HCEC 1CT (cell line): Measurements from ENCODE around the gene C11orf52.

Experiments
- DNase-seq: peaks from one replicate; pipeline ENCODE4 v3.0.0-alpha.2; 2017

Gene C11orf52

DNA sequence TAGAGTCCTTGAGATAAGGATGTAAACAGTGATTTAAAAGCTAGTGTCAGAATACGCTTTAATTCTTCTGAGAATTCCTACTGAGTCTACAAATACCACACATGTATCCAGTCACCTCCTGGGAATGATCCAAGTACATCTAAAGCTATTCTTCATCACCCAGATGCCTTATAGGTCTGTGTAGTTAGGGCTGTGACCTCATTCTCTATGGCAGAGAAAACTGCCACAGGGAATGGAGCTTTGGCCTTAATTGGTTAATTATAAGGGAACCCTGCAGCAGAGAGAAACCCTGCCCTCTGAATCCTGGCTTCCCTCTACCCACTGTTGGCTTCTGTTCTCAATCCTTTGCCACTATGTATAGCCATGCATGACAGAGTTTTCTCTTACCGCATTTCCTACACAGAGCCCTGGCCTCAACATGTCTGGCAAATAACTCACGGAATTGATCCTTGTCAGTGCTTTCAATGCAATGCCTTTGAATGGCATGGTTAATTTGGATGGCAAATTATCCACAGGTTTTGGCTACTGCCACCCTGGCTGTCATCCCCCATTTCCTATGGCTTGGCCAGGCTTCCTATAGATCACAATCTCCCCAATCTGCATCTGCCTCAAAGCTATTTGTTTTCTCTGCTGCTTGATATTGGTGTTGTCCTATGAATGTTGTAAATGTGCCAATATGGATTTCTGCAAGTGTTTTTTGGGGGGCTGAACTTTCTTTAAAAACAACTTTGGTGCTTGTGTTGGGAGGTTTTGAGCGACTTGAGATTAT is 21.3 kb downstream of the C11orf52 start:
- peak; percentile 89 for DNase-seq

- no peak for DNase-seq
Observed at GRCh38 chr11:111941963-111942362, 23.2 kb downstream of the C11orf52 start.

GRCh38 chr11:111942829-111943228 is 24.1 kb downstream of the C11orf52 start:
- DNase-seq, result peak; percentile 71

- DNase-seq, result peak; percentile 74
Observed at GRCh38 chr11:111944139-111944538, 25.4 kb downstream of the C11orf52 start.

DNA sequence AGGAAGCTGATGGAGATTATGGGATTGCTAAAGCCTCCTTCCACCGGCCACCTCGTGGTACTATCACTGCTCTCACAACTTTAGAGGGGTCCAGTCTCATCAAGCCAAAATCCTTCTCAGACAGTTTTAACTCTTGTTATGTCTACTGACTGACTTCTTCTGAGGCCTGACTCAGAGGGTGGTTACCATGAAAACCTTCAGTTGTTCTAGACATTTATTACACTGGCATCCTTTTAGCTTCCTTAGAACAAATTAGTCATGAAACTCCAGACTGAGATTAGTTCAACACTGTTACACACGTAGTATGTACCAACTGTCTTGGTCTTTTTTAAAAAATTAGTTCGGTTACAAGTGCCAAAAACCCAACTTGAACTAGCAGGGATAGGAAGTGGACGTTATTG is 25.9 kb downstream of the C11orf52 start:
- DNase-seq, result peak; percentile 92

GRCh38 chr11:111945198-111945597 is 26.5 kb downstream of the C11orf52 start:
- DNase-seq, result no peak

DNA sequence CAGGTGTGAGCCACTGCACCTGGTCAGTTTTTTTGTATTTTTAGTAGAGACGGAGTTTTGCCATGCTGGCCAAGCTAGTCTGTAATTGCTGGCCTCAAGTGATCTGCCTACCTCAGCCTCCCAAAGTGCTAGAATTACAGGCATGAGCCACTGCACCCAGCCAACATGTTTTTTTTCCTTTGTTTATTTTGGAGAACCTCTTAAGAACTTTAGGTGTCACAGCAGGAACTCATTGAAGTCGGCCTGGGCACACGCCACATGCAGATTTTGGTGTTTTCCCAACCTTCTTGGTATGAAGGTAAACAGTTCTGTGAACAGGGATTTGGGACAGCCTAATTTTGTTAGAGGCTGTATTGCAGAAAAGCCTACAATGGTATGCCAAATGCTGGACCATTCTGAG is 27.8 kb downstream of the C11orf52 start:
- no peak for DNase-seq

- no peak for DNase-seq
Observed at GRCh38 chr11:111947143-111947542, 28.4 kb downstream of the C11orf52 start.

GRCh38 chr11:111949519-111950426 is 31.1 kb downstream of the C11orf52 start:
- no peak for DNase-seq

DNA sequence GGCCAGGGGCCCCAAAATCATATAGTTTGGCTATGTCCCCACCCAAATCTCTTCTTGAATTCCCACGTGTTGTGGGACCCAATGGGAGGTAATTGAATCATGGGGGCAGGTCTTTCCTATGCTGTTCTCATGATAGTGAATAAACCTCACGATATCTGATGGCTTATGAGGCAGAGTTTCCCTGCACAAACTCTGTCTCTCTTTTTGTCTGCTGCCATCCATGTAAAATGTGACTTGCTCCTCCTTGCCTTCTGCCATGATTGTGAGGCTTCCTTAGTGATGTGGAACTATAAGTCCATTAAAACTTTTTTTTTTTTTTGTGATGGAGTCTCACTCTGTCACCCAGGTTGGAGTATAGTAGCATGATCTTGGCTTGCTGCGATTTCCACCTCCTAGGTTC is 32.9 kb downstream of the C11orf52 start:
- no peak for DNase-seq

DNA sequence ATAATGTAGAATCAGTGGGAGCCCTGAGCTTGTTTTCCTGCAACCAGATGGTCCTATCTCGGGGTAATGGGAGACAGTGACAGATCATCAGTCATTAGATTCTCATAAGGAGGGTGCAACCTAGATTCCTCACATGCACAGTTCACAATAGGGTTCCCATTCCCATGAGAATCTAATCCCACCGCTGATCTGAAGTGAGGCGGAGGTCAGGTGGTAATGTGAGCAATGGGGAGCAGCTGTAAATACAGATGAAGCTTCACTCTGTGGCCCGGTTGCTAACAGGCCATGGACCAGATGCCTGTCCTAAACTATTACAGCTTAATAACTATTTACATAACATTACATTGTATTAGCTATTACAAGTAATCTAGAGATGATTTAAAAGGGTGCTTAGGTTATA is 35.4 kb downstream of the C11orf52 start:
- no peak for DNase-seq

DNA sequence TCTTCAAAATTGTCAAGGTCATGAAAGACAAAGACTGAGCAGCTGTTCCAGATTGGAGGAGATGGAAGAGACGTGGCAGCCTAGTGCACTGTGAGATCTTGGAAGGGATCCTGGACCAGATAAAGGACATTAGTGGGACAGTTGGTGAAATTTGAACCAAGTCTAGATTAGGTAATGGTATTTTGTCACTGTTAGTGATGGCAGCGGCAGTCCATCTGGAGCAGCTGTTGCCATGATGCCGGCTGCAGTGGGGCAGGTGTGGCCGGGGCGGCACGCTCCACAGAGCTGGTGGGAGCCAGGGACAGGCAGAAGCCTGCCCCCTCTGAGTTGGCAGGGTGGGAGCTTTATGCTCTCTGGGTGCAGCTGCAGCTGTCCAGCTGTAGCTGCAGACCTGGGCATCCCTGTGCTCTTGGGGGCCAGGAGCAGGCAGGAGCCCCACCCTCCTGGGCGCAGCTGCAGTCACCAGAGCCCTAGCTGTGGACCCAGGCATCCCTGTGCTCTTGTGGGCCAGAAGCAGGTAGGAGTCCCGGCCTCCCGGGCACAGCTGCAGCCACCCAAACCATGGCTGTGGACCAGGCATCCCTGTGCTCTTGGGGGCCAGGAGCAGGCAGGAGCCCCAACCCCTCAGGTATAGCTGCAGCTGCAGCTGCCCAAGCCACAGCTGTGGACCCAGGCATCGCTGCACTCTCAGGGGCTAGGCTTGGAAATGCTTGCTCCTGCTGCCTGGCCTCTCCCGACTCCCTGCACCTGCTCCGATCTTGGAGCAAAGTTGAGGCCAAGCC is 39.1 kb downstream of the C11orf52 start:
- no peak for DNase-seq

GRCh38 chr11:111960916-111961315 is 42.2 kb downstream of the C11orf52 start:
- no peak for DNase-seq

DNA sequence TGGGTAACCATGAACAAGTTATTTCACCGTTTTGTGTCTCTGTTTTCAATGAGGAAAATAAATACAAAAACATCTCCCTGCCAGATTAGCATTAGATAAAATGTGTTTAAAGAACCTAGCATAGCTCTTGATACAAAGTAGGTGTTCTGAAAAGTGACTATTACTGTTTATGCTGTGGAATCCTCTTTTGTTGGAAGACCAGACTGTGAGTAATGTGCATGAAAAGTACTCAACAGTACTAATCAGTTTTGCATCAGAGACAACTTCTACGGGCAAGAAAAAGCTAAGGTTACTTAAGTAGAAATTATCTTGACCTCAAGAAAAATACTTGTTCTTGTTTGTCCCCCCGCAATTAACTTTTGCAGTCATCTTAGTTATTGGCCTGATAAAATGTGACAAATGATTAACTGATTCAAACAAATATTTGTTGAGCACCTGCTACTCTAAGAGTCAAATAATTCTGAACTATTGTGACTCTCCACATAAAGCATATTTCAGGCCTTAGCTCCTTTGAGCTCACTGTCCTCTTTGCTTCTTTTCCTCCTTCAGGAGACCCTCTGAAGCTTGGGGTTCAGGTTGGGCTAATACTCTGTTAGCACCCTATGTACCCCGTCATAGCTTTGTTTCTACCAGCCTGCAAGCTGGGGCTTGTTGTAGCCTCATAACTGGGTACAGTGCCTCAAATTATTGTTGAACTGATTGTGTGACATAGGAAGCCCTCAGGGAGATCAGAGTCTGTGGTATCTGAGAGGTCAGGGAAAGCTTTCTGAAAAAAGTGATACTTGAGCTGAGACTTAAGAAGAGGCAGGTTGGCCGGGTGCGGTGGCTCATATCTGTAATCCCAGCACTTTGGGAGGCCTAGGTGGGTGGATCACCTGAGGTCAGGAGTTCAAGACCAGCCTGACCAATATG is 42.9 kb downstream of the C11orf52 start:
- DNase-seq, result no peak

DNA sequence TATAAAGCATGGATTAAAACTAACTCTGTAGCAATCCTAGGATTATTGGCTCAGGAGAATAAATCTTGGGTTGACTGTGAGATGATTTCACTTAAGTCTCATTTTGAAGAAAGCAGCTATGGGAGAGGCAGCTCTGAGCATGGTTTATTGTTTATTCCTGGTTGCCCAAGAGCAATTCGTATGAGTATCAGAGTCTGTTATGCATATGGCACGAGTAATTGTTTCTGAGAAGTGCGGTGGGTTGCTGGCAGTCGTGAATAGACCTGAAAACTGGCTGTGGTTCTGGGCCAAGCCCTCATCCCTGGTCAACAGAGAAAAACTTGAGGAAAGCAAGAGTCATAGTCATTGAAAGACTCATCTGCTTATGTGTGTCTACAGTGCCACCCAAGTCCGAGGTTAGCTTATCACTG is 45.2 kb downstream of the C11orf52 start:
- no peak for DNase-seq

GRCh38 chr11:111966678-111967077 is 48.0 kb downstream of the C11orf52 start:
- no peak for DNase-seq

GRCh38 chr11:111967649-111968048 is 48.9 kb downstream of the C11orf52 start:
- no peak for DNase-seq

DNA sequence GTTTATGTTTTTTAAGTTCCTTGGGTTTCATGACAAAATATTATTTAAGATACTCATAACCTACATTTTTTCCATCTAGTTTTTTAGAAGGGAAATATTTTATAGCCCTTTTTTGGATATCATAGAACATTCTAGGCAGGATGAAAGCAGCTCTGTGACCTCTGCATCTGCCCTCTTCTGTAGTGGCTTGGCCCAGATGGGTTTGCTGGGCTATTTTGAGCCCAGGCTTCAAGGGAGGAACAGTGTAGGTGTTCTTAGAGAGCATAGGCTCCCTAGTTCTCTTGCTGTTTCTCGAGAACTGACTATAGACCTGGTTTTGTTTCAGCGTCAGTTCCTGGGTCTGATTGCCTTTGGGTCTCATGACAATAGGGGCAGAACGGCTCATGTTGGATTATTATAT is 50.6 kb downstream of the C11orf52 start:
- no peak for DNase-seq

DNA sequence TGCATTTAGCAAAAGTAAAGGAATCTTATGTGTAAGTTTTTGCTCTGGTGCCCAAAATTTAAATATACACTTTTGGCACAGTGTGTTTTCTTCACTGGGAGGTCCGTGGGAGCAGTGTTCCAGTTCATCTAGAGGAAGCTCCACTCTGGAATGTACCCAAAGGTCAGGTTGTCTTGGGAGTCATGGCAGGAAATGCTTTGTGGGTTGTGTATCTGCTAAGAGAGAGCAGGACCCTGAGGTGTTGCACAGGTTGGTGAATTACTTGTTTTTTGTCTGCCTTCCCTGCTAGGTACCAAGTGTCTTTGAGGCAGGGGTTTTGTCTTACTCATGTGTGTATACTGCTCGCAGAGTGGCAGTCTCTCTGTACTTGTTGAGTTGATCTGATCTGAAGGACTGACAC is 55.7 kb downstream of the C11orf52 start:
- DNase-seq, result no peak

DNA sequence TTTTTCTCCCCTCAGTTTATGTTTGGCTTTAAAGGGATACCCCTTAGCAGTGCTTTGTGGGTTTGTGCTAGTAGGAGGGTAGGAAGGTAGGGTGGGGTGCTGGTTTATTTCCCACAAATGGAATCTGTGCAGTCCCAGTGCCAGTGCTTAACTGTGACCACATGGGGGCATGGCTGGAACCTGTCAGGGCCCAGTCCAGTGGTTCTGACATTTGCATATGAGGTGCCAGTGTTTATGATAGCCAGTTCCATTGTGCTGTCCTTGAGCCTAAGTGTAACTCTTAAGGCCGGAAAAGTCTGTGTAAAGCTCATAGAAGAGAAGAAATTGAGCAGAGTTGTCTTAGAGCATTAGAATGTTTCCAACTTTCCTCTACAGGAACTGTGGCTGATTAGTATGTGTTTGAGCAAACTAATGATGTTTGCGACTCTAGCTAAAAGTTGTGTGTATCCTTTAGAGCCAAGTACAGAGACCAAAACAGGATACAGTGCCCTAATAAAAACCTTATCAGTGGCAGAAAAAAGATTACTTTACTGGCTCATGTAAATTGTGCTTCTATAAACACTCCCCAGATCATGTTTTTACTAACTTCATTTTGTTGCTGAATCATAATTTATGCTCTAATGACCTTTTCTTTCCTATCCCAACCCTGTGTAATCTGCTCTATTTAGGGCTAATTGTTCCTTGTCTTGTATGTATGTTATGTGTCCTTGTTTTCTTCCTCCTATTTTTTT is 56.5 kb downstream of the C11orf52 start:
- DNase-seq, result peak; percentile 9

DNA sequence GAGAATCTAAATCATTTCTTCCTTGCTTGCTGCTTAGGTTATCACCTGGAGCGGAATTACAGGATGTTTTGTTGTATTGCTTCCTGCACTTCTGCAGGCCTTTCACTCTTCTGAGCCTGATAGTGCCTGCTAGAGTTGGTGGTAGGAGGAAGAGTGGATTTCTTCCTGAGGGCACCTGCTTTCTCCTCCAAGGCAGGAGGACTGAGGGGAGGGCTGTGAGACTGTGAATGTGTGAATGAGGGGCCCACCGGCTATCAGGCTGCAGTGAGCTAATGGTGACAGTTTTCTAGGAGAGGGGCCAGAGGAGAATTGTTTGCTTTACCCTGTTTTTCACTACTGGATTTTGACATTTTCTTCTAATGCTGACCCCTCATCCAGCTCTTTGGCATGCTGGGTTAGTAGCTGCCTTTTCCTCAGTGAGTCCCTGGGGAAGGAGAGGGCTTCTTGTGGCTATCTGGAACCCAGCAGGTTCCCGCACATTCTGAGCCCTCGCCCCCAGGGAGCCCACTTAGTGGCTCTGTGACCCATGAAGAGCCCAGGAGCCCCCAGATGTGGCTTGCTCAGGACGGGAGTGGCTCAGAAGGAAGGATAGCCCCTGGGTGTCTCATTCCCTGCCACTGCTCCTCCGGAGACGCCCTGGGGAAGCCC is 57.5 kb downstream of the C11orf52 start:
- no peak for DNase-seq
